ENCODE data around the gene FSD1L.

The FSD1L gene

GRCh38 chr9:105447814-105448812, at the start of gene FSD1L:
FSD1L (plus strand) TSS chr9:105448034; CDS start chr9:105448221, 187 bp downstream.
- peak; percentile 70 to 80 for DNase-seq (ENCODE audit: low read depth in 2 of 2)

DNA sequence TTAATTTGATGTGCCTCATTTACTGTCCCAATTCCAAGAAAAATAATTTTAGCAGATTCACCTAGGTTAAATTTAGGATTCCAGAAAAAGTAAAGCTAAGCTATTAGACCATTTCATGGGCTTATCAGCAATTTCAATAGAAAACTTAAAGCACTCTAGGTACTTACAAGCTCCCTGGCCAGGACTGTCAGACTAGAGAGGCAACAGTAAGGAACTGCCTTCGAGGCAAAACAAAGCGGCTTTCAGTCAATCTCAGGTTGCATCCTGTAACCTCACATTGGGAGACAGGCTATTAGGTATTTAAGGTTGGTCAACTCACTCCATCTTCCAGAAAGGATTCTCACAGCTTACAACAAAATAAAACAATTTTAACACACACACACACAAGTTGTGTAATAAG, 48.7 kb upstream of the FSD1L start:
- no peak for DNase-seq (ENCODE audit: low read depth in 2 of 2)

DNA sequence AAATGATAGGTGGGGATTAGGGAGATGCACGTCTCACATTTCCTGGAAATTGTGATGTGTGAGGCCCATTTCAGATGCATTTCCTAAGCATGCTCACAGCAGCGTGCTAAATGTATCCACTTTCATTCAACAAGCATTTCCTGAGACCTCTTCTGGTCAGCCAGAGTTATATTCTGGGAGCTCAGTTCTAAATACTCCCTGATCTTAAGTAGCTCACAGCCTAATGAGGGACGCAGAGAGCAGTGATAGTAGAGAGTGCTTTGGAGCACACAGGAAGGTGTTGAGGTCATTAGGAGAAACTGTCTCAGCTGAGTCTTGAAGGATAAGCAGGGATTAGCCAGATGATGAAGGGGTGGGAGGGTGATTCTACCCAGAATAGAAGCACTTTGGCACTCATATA, 46.2 kb upstream of the FSD1L start:
- no peak for DNase-seq (ENCODE audit: low read depth in 2 of 2)

DNA sequence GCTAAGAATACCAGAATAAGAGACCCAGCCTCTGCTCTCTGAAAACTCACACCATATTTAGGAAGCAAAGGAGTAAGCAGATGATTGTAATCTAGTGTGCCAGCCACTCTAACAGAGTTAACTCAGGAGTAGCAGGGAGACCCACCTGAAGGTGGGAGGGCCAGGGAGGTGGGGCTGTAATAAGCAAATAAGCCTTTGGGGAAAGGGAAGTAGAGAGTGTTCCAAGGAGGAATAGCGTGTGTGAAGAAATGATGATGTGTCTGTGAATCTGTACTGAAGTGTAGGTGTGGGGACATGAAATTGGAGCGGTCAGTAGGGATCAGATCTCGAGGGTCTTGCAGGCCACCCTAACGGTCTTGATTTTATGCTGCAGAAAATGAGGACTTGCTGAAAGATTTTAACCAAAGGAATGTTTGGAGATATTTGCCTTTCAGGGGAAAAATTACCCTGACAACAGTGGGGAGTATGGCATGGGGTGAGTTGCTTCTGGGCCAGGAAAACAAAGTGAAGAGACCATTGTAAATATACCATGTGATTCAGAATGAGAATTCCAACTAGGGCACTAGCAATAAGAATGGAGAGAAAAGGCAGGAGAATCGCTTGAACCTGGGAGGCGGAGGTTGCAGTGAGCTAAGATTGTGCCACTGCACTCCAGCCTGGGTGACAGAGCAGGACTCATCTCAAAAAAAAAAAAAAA, 44.1 kb upstream of the FSD1L start:
- no peak for DNase-seq (ENCODE audit: low read depth in 2 of 2)

GRCh38 chr9:105405514-105406131, 42.2 kb upstream of the FSD1L start:
- peak; percentile 14 to 21 for DNase-seq (ENCODE audit: low read depth in 2 of 2)

DNA sequence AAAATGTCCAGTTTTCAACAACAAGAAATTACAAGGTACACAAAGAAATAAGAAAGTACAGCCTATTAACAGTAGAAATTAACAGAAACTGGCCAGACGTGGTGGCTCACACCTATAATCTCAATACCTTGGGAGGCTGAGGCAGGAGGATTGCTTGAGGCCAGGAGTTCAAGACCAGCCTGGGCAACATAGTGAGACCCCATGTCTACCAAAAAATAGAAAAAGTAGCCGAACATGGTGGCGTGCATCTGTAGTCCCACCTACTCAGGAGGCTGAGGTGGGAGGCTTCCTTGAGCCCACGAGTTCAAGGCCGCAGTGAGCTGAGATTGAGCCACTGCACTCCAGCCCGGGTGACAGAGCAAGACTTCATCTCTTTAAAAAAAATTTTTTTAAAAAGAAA, 41.5 kb upstream of the FSD1L start:
- DNase-seq (ENCODE audit: low read depth in 2 of 2): no peak

DNA sequence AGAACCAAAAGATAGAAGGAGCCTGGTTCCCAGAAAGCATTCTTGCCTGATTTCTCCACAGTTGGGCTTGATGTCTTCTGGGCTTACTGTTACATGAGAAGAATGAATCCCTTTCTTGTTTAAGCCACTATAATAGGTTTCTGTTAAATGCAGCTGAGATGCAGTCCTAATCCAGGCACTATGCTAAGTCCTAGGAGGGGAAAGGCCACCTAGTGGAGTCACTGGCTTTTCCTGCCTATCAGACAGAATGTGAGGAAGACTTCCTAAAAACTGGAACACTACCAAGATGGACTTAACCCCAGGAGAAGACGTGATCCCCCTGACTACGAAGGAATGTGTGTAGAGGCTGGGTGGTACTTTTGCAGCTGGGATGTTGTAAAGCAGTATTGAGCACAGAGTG, 34.3 kb upstream of the FSD1L start:
- DNase-seq (ENCODE audit: low read depth in 2 of 2): no peak

DNA sequence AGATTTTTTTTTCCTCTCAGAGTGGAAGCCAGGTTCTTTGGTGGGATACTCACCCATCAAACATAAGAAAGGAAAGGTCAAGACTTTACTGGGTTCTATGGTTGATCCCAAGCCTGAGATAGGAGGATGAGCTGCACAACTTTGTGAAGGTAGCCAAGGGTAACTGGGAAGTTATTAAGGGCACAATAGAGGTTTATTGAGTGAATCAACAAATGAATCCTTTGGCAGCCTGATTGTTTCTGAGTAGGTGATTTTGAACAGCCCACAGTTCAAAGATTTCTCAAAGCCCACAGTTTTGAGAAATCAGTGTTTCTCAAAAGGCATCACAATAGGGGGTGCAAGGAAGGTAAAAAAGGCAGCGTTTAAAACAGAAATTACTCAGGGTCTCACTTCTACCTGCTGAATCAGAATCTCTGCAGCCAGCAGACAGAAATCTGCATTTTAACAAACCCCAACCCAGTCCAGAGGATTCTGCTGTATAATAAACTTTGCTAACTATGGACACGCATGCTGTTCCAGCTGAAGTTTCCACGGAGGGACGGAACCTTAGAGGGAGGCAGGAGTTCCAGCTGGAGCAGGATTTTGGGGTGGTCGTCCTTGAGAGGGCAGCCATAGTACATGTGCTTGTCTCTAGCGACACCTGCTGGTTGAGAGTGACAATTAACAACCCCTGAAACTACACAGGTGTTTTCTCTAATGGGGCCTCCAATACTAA, 32.7 kb upstream of the FSD1L start:
- peak; percentile 11 to 12 for DNase-seq (ENCODE audit: low read depth in 2 of 2)

DNA sequence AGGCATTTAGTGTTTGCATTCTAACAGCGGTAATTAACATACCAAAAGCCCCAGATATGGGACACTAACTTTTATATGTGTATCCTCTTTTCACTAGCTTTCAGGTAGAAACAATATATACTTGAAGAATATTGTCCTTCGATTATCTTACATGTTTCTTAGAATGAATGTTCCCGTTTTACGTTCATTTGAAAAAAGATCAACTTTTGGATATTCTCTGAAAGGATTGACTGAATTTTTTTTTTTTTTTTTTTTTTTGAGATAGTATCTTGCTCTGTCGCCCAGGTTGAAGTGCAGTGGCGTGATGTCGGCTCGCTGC, 32.2 kb upstream of the FSD1L start:
- DNase-seq (ENCODE audit: low read depth in 2 of 2): no peak

GRCh38 chr9:105416840-105417239, 31.0 kb upstream of the FSD1L start:
- DNase-seq (ENCODE audit: low read depth in 2 of 2): no peak

DNA sequence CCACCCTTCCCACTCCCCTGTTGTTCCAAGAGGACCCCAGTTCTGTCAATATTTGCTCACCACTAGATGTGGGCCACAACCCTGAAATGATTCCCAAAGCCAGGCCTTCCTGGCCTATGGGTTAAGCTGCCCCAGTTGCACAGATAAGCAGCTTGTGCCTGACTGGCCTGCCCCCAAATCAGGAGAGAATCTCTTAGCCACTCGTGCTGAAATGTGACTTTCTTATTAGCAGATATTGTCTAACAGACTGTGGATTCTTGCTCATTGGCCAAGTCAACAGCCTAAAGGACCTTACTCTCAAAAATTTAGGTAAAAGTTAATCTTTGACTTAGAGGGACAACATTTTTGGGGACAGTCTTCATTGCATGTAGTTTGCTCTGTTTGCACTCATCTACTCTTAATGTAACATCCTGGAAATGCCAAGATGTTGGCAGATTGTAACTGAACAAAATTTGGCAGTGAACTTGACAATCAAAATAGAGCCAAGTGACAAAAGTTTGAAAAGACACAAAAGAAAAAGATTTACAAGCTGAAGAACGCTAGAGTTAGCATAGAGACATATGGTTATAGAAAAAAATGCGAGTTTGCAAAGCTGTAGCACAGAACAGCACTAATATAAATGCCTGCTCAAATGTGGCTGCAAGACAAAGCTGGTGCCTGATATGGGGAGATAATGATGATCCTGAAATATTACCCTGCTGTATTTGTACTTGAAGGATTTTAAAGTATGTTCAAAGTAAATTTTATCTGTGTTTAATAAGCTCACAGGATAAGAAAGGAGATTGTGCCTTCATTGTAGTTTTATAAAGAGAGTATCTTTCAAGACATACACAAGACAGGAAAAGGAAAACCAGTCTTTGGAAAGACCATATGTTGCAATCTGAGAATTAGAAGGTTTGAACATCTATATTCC, 29.0 kb upstream of the FSD1L start:
- DNase-seq (ENCODE audit: low read depth in 2 of 2): no peak

DNA sequence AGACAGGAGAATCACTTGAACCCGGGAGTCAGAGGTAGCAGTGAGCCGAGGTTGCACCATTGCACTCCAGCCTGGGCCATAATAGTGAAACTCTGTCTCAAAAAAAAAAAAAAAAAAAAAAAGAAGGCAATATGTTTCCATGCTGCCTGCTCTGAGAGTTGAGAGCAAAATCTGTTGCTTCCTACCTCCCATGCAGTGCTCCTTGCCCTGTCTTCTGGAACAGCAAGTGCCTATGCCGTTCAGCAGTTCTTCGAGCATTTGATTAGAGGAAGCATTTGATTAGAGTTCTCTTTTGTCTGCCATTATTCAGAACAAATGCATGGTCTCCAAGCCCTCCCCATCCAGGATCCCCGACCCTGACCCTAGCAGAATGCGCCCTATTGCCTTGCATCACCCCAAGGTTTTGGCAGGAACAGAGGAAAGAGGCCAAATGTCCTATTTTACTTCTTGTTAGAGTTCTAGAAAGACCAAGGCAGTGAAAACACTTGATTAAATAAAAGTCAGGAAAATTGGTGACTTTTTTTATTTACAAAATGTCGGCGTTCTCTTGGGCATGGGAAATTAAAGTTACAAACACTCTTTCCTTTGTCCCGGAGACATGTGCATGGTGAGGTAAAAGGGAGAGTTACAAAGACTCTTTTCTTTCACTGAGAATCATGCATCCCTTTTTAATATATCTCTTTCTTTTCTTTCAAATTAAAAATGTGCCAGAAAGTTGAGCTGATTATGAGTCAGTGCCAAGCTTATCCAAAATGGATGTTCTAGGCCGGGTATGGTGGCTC, 27.8 kb upstream of the FSD1L start:
- DNase-seq (ENCODE audit: low read depth in 2 of 2): no peak

DNA sequence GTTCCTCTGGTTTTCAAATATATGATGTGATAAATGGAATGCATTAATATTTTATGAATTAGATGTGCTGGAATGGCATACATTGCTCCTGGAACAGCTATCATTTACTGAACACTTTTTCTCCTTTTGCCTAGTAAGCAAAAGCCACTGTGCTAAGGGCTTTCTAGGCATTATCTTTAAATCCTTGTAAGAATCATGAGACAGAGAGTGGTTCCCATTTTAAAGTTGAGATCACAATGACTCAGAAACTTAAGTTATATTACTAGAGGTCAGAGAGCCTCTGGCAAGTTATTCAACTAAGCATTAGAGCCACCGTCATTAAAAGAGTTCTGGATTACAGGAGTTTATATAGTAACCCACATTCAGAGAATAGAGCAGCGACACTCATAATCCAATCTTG, 26.7 kb upstream of the FSD1L start:
- no peak for DNase-seq (ENCODE audit: low read depth in 2 of 2)

GRCh38 chr9:105421864-105422263, 26.0 kb upstream of the FSD1L start:
- DNase-seq (ENCODE audit: low read depth in 2 of 2): no peak

- DNase-seq (ENCODE audit: low read depth in 2 of 2): no peak
These were observed 21.9 kb upstream of the FSD1L start for GRCh38 chr9:105425816-105426433.

DNA sequence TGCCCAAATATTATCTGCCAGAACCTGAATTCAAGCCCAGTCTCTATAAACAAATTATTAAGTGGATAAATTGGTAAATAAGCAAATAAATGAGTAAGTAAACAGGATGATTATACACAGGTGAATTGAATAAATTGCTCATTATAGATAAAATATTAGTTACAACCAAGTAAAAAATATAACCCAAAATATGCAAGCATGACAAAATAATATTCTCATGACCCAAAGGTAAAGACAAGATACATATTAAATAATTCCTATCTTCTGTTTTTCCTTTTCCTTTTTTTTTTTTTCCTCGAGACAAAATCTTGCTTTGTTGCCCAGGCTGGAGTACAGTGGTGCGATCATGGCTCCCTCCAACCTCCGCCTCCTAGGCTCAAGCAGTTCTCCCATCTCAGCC, 21.2 kb upstream of the FSD1L start:
- DNase-seq (ENCODE audit: low read depth in 2 of 2): no peak

- no peak for DNase-seq (ENCODE audit: low read depth in 2 of 2)
These were observed 16.2 kb upstream of the FSD1L start for GRCh38 chr9:105431424-105432246.

DNA sequence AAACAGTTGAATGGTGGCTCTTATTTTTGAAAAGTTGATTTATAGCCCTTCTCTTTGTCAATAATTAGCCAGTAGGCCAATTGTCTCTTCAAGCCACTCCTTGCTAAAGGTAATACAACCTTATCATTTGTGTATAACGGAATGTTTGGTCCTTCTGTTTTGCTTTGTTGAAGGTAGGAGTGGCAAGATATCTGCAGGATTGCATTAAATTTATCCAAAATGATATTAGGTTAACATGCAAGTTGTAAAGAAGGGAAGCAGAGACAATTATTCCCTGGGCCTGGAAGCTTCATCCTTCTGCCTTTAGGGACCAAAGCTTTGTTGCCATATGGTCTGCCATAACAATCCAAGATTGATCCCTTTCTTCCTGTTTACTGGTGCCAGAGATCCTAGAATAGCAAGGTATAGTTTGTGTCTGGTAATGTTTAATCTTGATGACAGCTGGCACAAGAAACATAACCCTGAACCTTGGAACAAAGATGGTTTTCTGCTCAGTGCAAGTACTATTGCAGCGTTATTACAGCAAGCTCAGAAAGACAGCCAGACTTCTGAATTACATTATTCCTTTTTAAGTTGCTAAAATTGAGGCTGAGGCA, 15.5 kb upstream of the FSD1L start:
- no peak for DNase-seq (ENCODE audit: low read depth in 2 of 2)
